CD4-positive, CD25-positive, alpha-beta regulatory T cell (primary cell): ENCODE results near the gene SLC4A1AP. TPM values are rescaled to one million over a fixed set of nuclear protein-coding genes. Genes with fewer than 3 reads are reported as not detected.
"Not testable (repeated sequence)": the region's sequence is repeated elsewhere in the genome, so short reads cannot be mapped to it uniquely, and the experiment has no call there.

Experiments used
- ATAC-seq, 2 donors: fragments of 150-1000 bp; cut with Tn5 transposase; one replicate each; pipeline ENCODE4 v1.10.0; 2021; ENCODE audit warnings: low read depth in 2 of 2, moderate number of reproducible peaks in 2 of 2, moderate library complexity in 1 of 2
- DNase-seq, 3 donors: peaks; one replicate each; pipeline versions ENCODE4 v3.0.0 to v3.0.0-alpha.2; 2012 to 2022; ENCODE audit warnings: mixed read lengths in 1 of 3
- H3K27ac ChIP-seq: one replicate; pipeline ENCODE4 v1.7.0; 2013; ENCODE audit warnings: mild to moderate bottlenecking, low read length; ENCODE audit not compliant: insufficient read depth, poor library complexity, severe bottlenecking
- H3K27me3 ChIP-seq: one replicate; pipeline ENCODE4 v1.7.0; 2013; ENCODE audit warnings: low read length; ENCODE audit not compliant: control insufficient read depth, insufficient read depth
- H3K36me3 ChIP-seq: one replicate; pipeline ENCODE4 v1.7.0; 2013; ENCODE audit warnings: mild to moderate bottlenecking, low read length, moderate library complexity; ENCODE audit not compliant: control insufficient read depth, insufficient read depth
- H3K4me1 ChIP-seq: 2 replicates; pipeline ENCODE4 v1.7.0; 2013; ENCODE audit warnings: mild to moderate bottlenecking, low read length; ENCODE audit not compliant: insufficient read depth, control insufficient read depth, poor library complexity, severe bottlenecking
- H3K4me3 ChIP-seq: one replicate; pipeline ENCODE4 v1.7.0; 2013; ENCODE audit warnings: low read depth, mild to moderate bottlenecking, low read length, moderate library complexity
- H3K9me3 ChIP-seq, 2 experiments: 1 replicate in 1 of 2; 2 replicates in 1 of 2; pipeline ENCODE4 v1.7.0; 2013; ENCODE audit warnings: low read length in 2 of 2, mild to moderate bottlenecking in 1 of 2, moderate library complexity in 1 of 2; ENCODE audit not compliant: control insufficient read depth in 2 of 2
- H3K27ac Mint-ChIP-seq, 3 donors: one replicate each; pipeline ENCODE4 v1.8.0; 2020 to 2022; ENCODE audit warnings: mild to moderate bottlenecking in 3 of 3, mixed read lengths in 3 of 3, moderate library complexity in 2 of 3
- H3K27me3 Mint-ChIP-seq: one replicate; pipeline ENCODE4 v1.8.0; 2022; ENCODE audit warnings: mild to moderate bottlenecking, mixed read lengths
- H3K36me3 Mint-ChIP-seq: one replicate; pipeline ENCODE4 v1.8.0; 2020; ENCODE audit warnings: mixed read lengths
- H3K4me1 Mint-ChIP-seq, 4 donors: one replicate each; pipeline ENCODE4 v1.8.0; 2020 to 2022; ENCODE audit warnings: mixed read lengths in 4 of 4, mild to moderate bottlenecking in 1 of 4
- H3K4me3 Mint-ChIP-seq, 4 donors: one replicate each; pipeline ENCODE4 v1.8.0; 2020 to 2022; ENCODE audit warnings: mild to moderate bottlenecking in 4 of 4, mixed read lengths in 4 of 4, moderate library complexity in 3 of 4
- H3K9me3 Mint-ChIP-seq, 7 donors: one replicate each; pipeline ENCODE4 v1.8.0; 2020 to 2022; ENCODE audit warnings: mixed read lengths in 7 of 7, mild to moderate bottlenecking in 3 of 7, moderate library complexity in 2 of 7
- polyA plus RNA-seq, 4 donors: library from polyadenylated mRNA; unstranded; fragments of 300-500 nt; fragmentation: Illumina TruSeq; gene quantifications; one replicate each; pipeline ENCODE4 v1.2.3, GENCODE V29; 2021
- total RNA-seq: library from RNA; stranded (reverse); gene quantifications from one replicate; pipeline ENCODE4 v1.2.3, GENCODE V29; 2022

Gene SLC4A1AP
- total and polyA plus RNA-seq, 5 donors from 2014 or later: 20.8 to 28.3 (median 25.3) TPM

GRCh38 chr2:27626921-27627320 lies 36.8 kb upstream of the SLC4A1AP start:
- Mint-ChIP-seq H3K4me3 (peak overlapping the region in 2 of 4 donors; percentile 26 to 54), H3K36me3 (peaks cover 31% of the 10 kb centered on the region), H3K4me1 (peaks cover 0 to 21% (median 20%) of the 10 kb centered on the region in 4 donors)
- not testable (repeated sequence) for H3K27ac ChIP-seq, H3K4me3 ChIP-seq, H3K27me3 Mint-ChIP-seq, H3K27ac Mint-ChIP-seq, H3K27me3 ChIP-seq, ATAC-seq, H3K9me3 ChIP-seq, H3K9me3 Mint-ChIP-seq
- peak in 1 of 3 donors; percentile 8 for DNase-seq
- peaks cover 16% of the 10 kb centered on the region for H3K4me1 ChIP-seq
- peaks cover 43% of the 10 kb centered on the region for H3K36me3 ChIP-seq

GRCh38 chr2:27627963-27628766 lies 35.5 kb upstream of the SLC4A1AP start:
- ATAC-seq (peak in 1 of 2 donors; percentile 13), DNase-seq (peak in 1 of 3 donors; percentile 3)
- no peaks in the 10 kb centered on the region for H3K27me3 Mint-ChIP-seq
- H3K4me3 ChIP-seq: peak overlapping the region; percentile 94
- H3K4me1 ChIP-seq: peaks cover 16% of the 10 kb centered on the region
- H3K4me1 Mint-ChIP-seq: peaks cover 0 to 27% (median 23%) of the 10 kb centered on the region in 4 donors
- H3K27me3 ChIP-seq: no peaks in the 10 kb centered on the region
- H3K4me3 Mint-ChIP-seq: no peak overlapping the region
- peak overlapping the region; percentile 86 for H3K27ac ChIP-seq
- H3K36me3 Mint-ChIP-seq: peaks cover 25% of the 10 kb centered on the region
- H3K9me3 ChIP-seq: no peaks in the 10 kb centered on the region
- no peaks in the 10 kb centered on the region for H3K9me3 Mint-ChIP-seq
- peak overlapping the region in 1 of 3 donors; percentile 31 for H3K27ac Mint-ChIP-seq
- peaks cover 42% of the 10 kb centered on the region for H3K36me3 ChIP-seq

GRCh38 chr2:27628767-27629709 lies 34.7 kb upstream of the SLC4A1AP start, which contains the start of the genes CCDC121 and GPN1:
Gene CCDC121, minus strand, starts transcription at chr2:27629012. Its CDS starts 1,213 bp downstream, at chr2:27627799.
Gene GPN1, plus strand, starts transcription at chr2:27629050. Its CDS starts 9 bp downstream, at chr2:27629059.
- Mint-ChIP-seq H3K9me3 (no peaks in the 10 kb centered on the region), H3K36me3 (peaks cover 25% of the 10 kb centered on the region), H3K4me3 (no peak within 1 kb of the TSS), H3K27me3 (no peaks in the 10 kb centered on the region), H3K4me1 (peaks cover 0 to 29% (median 23%) of the 10 kb centered on the region in 4 donors), H3K27ac (peak within 1 kb of the TSS in 1 of 3 donors; percentile 31)
- Histone ChIP-seq H3K4me3 (peak within 1 kb of the TSS; percentile 94), H3K36me3 (peaks cover 40% of the 10 kb centered on the region), H3K4me1 (peaks cover 16% of the 10 kb centered on the region), H3K9me3 (no peaks in the 10 kb centered on the region), H3K27ac (peak within 1 kb of the TSS; percentile 86), H3K27me3 (no peaks in the 10 kb centered on the region)
- peak; percentile 92 to 97 (median 95) for DNase-seq
- ATAC-seq: peak; percentile 100

- not testable (repeated sequence) for H3K27me3 Mint-ChIP-seq, ATAC-seq, H3K9me3 Mint-ChIP-seq, DNase-seq, H3K9me3 ChIP-seq, H3K27me3 ChIP-seq, H3K27ac ChIP-seq, H3K4me3 ChIP-seq
- Histone ChIP-seq H3K36me3 (peaks cover 44% of the 10 kb centered on the region), H3K4me1 (peaks cover 16% of the 10 kb centered on the region)
- Mint-ChIP-seq H3K36me3 (peaks cover 32% of the 10 kb centered on the region), H3K4me3 (peak overlapping the region in 2 of 4 donors; percentile 32 to 86), H3K4me1 (peaks cover 7 to 29% (median 24%) of the 10 kb centered on the region in 4 donors), H3K27ac (peak overlapping the region in 1 of 3 donors; percentile 66)
These were observed 33.4 kb upstream of the SLC4A1AP start for GRCh38 chr2:27630257-27630656.

- Mint-ChIP-seq H3K27ac (no peak overlapping the region), H3K27me3 (no peaks in the 10 kb centered on the region), H3K9me3 (no peaks in the 10 kb centered on the region), H3K36me3 (peaks cover 58% of the 10 kb centered on the region), H3K4me3 (no peak overlapping the region), H3K4me1 (peaks cover 7 to 27% (median 22%) of the 10 kb centered on the region in 4 donors)
- Histone ChIP-seq H3K9me3 (no peaks in the 10 kb centered on the region), H3K4me1 (peaks cover 6% of the 10 kb centered on the region), H3K36me3 (peaks cover 82% of the 10 kb centered on the region), H3K27ac (no peak overlapping the region), H3K4me3 (no peak overlapping the region), H3K27me3 (no peaks in the 10 kb centered on the region)
- DNase-seq (no peak), ATAC-seq (no peak)
These were observed 29.4 kb upstream of the SLC4A1AP start for GRCh38 chr2:27634291-27634690.

- Mint-ChIP-seq H3K27ac (no peak overlapping the region), H3K4me1 (peaks cover 7 to 14% (median 12%) of the 10 kb centered on the region in 4 donors), H3K36me3 (peaks cover 59% of the 10 kb centered on the region), H3K27me3 (no peaks in the 10 kb centered on the region), H3K9me3 (no peaks in the 10 kb centered on the region), H3K4me3 (no peak overlapping the region)
- no peak overlapping the region for H3K27ac ChIP-seq
- H3K27me3 ChIP-seq: no peaks in the 10 kb centered on the region
- H3K4me3 ChIP-seq: no peak overlapping the region
- ATAC-seq: no peak
- H3K36me3 ChIP-seq: peaks cover 93% of the 10 kb centered on the region
- DNase-seq: no peak
- no peaks in the 10 kb centered on the region for H3K4me1 ChIP-seq
- no peaks in the 10 kb centered on the region for H3K9me3 ChIP-seq
These were observed 26.9 kb upstream of the SLC4A1AP start for GRCh38 chr2:27636766-27637165.

GRCh38 chr2:27638037-27638637 lies 25.6 kb upstream of the SLC4A1AP start:
- Histone ChIP-seq H3K4me1 (no peaks in the 10 kb centered on the region), H3K27ac (no peak overlapping the region), H3K9me3 (no peaks in the 10 kb centered on the region), H3K27me3 (no peaks in the 10 kb centered on the region), H3K36me3 (peaks cover 92% of the 10 kb centered on the region), H3K4me3 (no peak overlapping the region)
- H3K4me3 Mint-ChIP-seq: no peak overlapping the region
- H3K36me3 Mint-ChIP-seq: peaks cover 51% of the 10 kb centered on the region
- H3K27me3 Mint-ChIP-seq: no peaks in the 10 kb centered on the region
- peak overlapping the region in 2 of 3 donors; percentile 27 to 78 for H3K27ac Mint-ChIP-seq
- H3K9me3 Mint-ChIP-seq: no peaks in the 10 kb centered on the region
- ATAC-seq (no peak), DNase-seq (peak in 1 of 3 donors; percentile 17)
- H3K4me1 Mint-ChIP-seq: peaks cover 5 to 9% (median 7%) of the 10 kb centered on the region in 4 donors
